Osteocyte (in vitro differentiated cells): ENCODE results near the gene ASMT. TPM values are rescaled to one million over a fixed set of nuclear protein-coding genes. Genes with fewer than 3 reads are reported as not detected.
A peak's percentile ranks its signal among the peaks of the same experiment; 100 is the strongest.

ENCODE experiments used
- DNase-seq: peaks from one replicate; pipeline ENCODE4 v3.0.0; 2021; ENCODE audit warnings: mixed read lengths; ENCODE audit not compliant: unreplicated experiment; ENCODE audit errors: extremely low spot score
- H3K27ac Mint-ChIP-seq: one replicate; pipeline ENCODE4 v1.8.0; 2021; ENCODE audit warnings: mild to moderate bottlenecking, mixed read lengths; ENCODE audit not compliant: unreplicated experiment
- H3K27me3 Mint-ChIP-seq: one replicate; pipeline ENCODE4 v1.8.0; 2021; ENCODE audit warnings: mixed read lengths; ENCODE audit not compliant: unreplicated experiment
- H3K36me3 Mint-ChIP-seq: one replicate; pipeline ENCODE4 v1.8.0; 2021; ENCODE audit warnings: mixed read lengths; ENCODE audit not compliant: unreplicated experiment
- H3K4me1 Mint-ChIP-seq: one replicate; pipeline ENCODE4 v1.8.0; 2021; ENCODE audit warnings: mixed read lengths; ENCODE audit not compliant: unreplicated experiment
- H3K4me3 Mint-ChIP-seq: one replicate; pipeline ENCODE4 v1.8.0; 2021; ENCODE audit warnings: mild to moderate bottlenecking, moderate library complexity, mixed read lengths; ENCODE audit not compliant: unreplicated experiment
- H3K9me3 Mint-ChIP-seq: one replicate; pipeline ENCODE4 v1.8.0; 2021; ENCODE audit warnings: mixed read lengths; ENCODE audit not compliant: unreplicated experiment
- total RNA-seq: library from RNA; stranded (reverse); gene quantifications from 2 replicates; pipeline ENCODE4 v1.2.1, GENCODE V29; 2021
- TF ChIP-seq, protein P1 (sequence below): fragments of 200-600 bp; sonication (generic); IDR thresholded peaks from 2 replicates; pipeline ENCODE4 v1.5.0; 2021; ENCODE audit warnings: antibody characterized with exemption, mild to moderate bottlenecking, moderate library complexity

Gene ASMT
- total RNA-seq, 1 donor from 2014 or later, result not detected

DNA sequence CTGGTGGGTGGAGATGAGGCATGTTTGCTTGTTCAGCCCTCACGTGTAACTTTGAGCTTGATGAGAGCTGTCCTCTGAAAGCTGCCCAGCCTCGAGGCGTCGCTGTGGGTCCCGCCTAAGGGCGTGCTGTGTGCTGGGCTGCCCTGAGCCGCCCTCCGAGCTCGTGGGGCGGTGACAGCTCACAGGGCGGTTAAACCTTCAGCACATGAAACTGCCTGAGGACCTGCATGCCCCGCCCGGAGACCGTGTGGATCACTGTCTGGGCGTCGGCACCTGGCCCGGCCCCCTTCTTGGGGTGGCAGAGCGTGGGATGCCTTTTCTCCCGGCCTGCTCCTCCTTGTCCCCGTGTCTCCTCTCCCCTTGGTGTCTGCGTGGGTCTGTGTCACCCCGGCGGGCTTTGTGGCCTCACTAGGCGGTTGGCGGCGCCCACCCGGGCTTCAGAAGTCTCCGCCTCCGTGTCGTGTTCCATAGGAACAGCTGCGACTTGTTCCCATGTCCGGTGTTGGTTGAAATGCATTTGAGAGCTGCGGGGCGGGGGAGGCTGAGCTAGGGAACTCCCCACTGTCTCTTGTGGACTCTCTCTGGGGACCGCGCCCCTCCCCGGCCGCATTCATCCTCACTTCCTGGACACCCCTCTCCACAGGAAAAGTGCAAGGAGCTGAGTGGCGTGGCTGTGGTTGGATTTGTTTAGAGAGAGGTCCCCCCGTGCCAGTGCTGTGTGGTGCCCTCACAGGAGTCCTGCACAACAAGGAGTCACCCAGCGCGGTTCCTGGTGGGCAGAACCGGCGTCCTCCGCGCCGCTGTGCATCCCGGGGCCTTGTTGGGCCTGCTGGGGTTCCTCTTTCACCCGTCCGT is 16.6 kb upstream of the ASMT start:
- H3K36me3 Mint-ChIP-seq, result peaks cover 53% of the 10 kb centered on the region
- no peaks in the 10 kb centered on the region for H3K27me3 Mint-ChIP-seq
- no peaks in the 10 kb centered on the region for H3K9me3 Mint-ChIP-seq

DNA sequence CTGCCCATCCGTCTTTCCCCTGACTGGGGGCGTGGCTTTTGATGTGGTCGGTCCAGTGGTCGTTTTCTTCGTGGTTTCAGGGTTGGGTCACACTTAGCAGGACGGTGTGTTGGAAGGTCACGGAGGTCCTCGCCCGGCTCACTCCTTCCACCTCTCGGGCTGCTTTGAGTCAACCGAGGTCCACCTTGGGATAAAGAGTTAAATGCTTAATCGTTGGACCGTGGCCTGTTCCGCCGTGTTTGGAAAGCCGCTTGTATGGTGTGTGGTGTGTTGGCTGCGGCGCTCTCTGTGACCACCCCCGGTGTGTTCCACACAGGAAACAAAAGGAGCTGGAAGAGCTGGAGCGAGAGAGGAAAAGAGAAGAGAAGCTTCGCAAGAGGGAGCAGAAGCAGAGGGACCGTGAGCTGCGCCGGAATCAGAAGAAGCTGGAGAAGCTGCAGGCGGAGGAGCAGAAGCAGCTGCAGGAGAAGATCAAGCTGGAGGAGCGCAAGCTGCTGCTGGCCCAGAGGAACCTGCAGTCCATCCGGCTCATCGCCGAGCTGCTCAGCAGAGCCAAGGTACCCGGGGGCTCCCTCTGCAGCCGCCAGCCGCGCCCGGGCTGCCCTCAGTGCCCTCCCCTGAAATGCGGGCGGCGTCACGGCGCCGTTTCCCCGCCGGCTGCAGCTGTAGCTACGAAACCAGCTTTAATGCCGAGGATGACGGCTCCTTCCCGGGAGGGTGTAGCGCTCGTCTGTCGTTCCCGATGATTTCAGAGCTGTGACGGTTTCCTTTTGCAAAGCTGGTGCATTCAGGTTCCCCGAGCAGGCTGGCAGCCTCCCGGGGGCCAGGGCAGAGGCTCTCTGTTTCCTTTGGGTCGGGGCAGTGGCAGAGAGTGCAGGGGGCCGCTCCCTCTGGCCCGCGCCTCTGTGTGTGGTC is 15.7 kb upstream of the ASMT start:
- DNase-seq, result peak; percentile 79
- Mint-ChIP-seq H3K4me3 (no peak overlapping the region), H3K36me3 (peaks cover 50% of the 10 kb centered on the region), H3K27ac (no peak overlapping the region), H3K9me3 (no peaks in the 10 kb centered on the region), H3K27me3 (no peaks in the 10 kb centered on the region), H3K4me1 (no peaks in the 10 kb centered on the region)
- TF ChIP-seq, protein P1, sequence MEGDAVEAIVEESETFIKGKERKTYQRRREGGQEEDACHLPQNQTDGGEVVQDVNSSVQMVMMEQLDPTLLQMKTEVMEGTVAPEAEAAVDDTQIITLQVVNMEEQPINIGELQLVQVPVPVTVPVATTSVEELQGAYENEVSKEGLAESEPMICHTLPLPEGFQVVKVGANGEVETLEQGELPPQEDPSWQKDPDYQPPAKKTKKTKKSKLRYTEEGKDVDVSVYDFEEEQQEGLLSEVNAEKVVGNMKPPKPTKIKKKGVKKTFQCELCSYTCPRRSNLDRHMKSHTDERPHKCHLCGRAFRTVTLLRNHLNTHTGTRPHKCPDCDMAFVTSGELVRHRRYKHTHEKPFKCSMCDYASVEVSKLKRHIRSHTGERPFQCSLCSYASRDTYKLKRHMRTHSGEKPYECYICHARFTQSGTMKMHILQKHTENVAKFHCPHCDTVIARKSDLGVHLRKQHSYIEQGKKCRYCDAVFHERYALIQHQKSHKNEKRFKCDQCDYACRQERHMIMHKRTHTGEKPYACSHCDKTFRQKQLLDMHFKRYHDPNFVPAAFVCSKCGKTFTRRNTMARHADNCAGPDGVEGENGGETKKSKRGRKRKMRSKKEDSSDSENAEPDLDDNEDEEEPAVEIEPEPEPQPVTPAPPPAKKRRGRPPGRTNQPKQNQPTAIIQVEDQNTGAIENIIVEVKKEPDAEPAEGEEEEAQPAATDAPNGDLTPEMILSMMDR, result no peak

More for the DNA sequence above, 16.6 kb upstream of the ASMT start:
- peak; percentile 84 for DNase-seq
- no peak overlapping the region for H3K4me3 Mint-ChIP-seq
- H3K27ac Mint-ChIP-seq, result no peak overlapping the region
- H3K4me1 Mint-ChIP-seq, result peaks cover 3% of the 10 kb centered on the region
- TF ChIP-seq, protein P1, result no peak

DNA sequence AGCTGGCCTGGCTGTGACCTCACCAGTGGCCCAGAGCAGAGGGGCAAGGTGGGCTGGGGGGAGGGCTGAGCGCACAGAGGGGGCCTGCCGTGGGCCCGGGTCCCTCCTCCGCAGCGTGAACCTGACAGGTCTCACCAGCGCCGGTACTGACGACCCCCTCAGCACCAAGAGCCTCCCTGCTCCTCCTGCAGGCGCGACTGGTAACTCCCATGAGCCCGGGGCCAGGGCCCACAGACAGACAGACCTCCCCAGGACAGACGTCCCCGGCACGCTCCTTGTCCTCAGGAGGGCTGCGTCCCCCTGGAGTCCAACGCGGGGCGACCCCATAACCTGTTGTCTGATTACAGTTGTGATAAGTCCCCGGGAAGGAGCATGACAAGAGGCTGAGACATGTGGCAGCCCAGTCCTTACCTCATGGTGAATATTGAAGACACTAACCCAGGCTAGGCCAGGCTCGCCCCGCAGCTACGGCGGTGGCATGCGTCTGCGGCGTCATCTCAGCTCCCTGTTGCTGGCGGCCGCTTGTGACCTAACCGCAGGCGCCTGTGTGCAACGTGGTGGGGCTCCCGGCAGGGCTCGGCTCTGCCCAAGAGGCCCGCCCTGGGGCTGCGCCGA is 15.0 kb upstream of the ASMT start:
- H3K36me3 Mint-ChIP-seq, result peaks cover 53% of the 10 kb centered on the region
- H3K9me3 Mint-ChIP-seq, result no peaks in the 10 kb centered on the region
- no peak overlapping the region for H3K27ac Mint-ChIP-seq
- peak; percentile 82 for DNase-seq
- TF ChIP-seq, protein P1, result no peak
- no peaks in the 10 kb centered on the region for H3K27me3 Mint-ChIP-seq
- H3K4me3 Mint-ChIP-seq, result no peak overlapping the region
- H3K4me1 Mint-ChIP-seq, result no peaks in the 10 kb centered on the region

DNA sequence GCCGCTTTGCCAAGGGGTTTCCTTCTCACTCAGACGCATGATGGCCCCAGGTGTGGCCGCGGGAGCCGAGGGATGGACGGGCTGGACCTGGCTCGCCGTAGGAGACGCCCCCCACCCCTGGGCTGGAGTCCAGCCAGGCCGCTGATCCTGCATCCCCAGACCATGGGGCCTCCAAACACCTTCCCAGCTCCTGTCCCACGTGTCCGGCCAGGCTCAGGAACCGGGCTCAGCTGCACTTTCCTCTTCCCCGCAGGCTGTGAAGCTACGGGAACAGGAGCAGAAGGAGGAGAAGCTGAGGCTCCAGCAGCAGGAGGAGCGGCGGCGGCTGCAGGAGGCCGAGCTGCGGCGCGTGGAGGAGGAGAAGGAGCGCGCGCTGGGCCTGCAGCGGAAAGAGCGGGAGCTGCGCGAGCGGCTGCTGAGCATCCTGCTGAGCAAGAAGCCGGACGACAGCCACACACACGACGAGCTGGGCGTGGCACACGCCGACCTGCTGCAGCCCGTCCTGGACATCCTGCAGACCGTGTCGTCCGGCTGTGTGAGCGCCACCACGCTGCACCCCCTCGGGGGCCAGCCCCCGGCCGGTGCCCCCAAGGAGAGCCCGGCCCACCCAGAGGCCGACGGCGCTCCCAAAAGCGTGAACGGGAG is 14.3 kb upstream of the ASMT start:
- no peaks in the 10 kb centered on the region for H3K9me3 Mint-ChIP-seq
- TF ChIP-seq, protein P1, result no peak
- no peaks in the 10 kb centered on the region for H3K4me1 Mint-ChIP-seq
- H3K4me3 Mint-ChIP-seq, result no peak overlapping the region
- no peaks in the 10 kb centered on the region for H3K27me3 Mint-ChIP-seq
- H3K27ac Mint-ChIP-seq, result no peak overlapping the region
- H3K36me3 Mint-ChIP-seq, result peaks cover 49% of the 10 kb centered on the region
- DNase-seq, result peak; percentile 83
